MM.1S (cell line): ENCODE data around the gene MRRF.

ENCODE experiments used
- DNase-seq: peaks from one replicate; pipeline ENCODE4 v3.0.0-alpha.2; 2015
- H2AFZ ChIP-seq: fragments of 300-600 bp; sonication (generic); 2 replicates; pipeline ENCODE4 v1.6.0; 2016; ENCODE audit warnings: antibody characterized with exemption, low read length
- H3F3A ChIP-seq: fragments of 300-600 bp; sonication (generic); 2 replicates; pipeline ENCODE4 v1.6.1; 2016; ENCODE audit warnings: mild to moderate bottlenecking, antibody characterized with exemption, low read length, moderate library complexity, mixed read lengths; ENCODE audit not compliant: insufficient read depth
- H3K27ac ChIP-seq: fragments of 300-600 bp; sonication (generic); 2 replicates; pipeline ENCODE4 v1.5.1; 2016; ENCODE audit warnings: mild to moderate bottlenecking, low read length
- H3K27me3 ChIP-seq: fragments of 300-600 bp; sonication (generic); replicated peaks from 2 replicates; pipeline ENCODE4 v1.6.0; 2016; ENCODE audit warnings: low read length; ENCODE audit not compliant: insufficient read depth
- H3K36me3 ChIP-seq: fragments of 300-600 bp; sonication (generic); replicated peaks from 2 replicates; pipeline ENCODE4 v1.6.1; 2016; ENCODE audit warnings: mild to moderate bottlenecking, low read length, mixed read lengths; ENCODE audit not compliant: insufficient read depth
- H3K4me1 ChIP-seq: fragments of 300-600 bp; sonication (generic); 2 replicates; pipeline ENCODE4 v1.6.1; 2016; ENCODE audit warnings: low read length, mixed read lengths
- H3K4me2 ChIP-seq: fragments of 300-600 bp; sonication (generic); 2 replicates; pipeline ENCODE4 v1.6.0; 2016; ENCODE audit warnings: low read depth, low read length
- H3K4me3 ChIP-seq: fragments of 300-600 bp; sonication (generic); 2 replicates; pipeline ENCODE4 v1.5.1; 2016; ENCODE audit warnings: low read length, mixed read lengths
- H3K79me2 ChIP-seq: fragments of 300-600 bp; sonication (generic); 2 replicates; pipeline ENCODE4 v1.6.1; 2016; ENCODE audit warnings: mixed run types, low read length, mixed read lengths
- H3K9ac ChIP-seq: fragments of 300-600 bp; sonication (generic); 2 replicates; pipeline ENCODE4 v1.6.1; 2016; ENCODE audit warnings: low read length, mixed read lengths
- H3K9me2 ChIP-seq: fragments of 300-600 bp; sonication (generic); replicated peaks from 2 replicates; pipeline ENCODE4 v1.6.1; 2016; ENCODE audit warnings: mild to moderate bottlenecking, low read length, mixed read lengths; ENCODE audit not compliant: insufficient read depth
- H3K9me3 ChIP-seq: fragments of 300-600 bp; sonication (generic); replicated peaks from 2 replicates; pipeline ENCODE4 v1.6.1; 2016; ENCODE audit warnings: mild to moderate bottlenecking, low read length, mixed read lengths; ENCODE audit not compliant: insufficient read depth
- H4K20me1 ChIP-seq: fragments of 300-600 bp; sonication (generic); 2 replicates; pipeline ENCODE4 v1.6.1; 2016; ENCODE audit warnings: mild to moderate bottlenecking, low read length, moderate library complexity, mixed read lengths; ENCODE audit not compliant: insufficient read depth
- EZH2 ChIP-seq: fragments of 300-600 bp; sonication (generic); optimal IDR thresholded peaks from 2 replicates; pipeline ENCODE3; 2017; ENCODE audit warnings: low read depth, mild to moderate bottlenecking, antibody characterized with exemption, low read length, mixed read lengths
- EZH2phosphoT487 ChIP-seq: fragments of 300-600 bp; sonication (generic); IDR thresholded peaks from 2 replicates; pipeline ENCODE4 v1.6.1; 2018; ENCODE audit warnings: antibody characterized with exemption, low read length
- TF ChIP-seq, protein P1 (sequence below): fragments of 300-600 bp; sonication (generic); IDR thresholded peaks from 2 replicates; pipeline ENCODE4 v1.5.1; 2016; ENCODE audit warnings: antibody characterized with exemption, low read length, mixed read lengths

Gene MRRF

GRCh38 chr9:122336866-122337555 lies 72.3 kb downstream of the MRRF start:
- Histone ChIP-seq H3K27me3 (0 out of 2 replicates have a peak, but pooled peaks cover 3% of the 10 kb centered on the region), H3K36me3 (no peaks in the 10 kb centered on the region), H2AFZ (0 out of 2 replicates have a peak overlapping the region, but pooled peaks have one; percentile 27), H3K27ac (no peak overlapping the region), H3K9ac (no peak overlapping the region), H3K4me3 (peak overlapping the region; percentile 34), H3K79me2 (no peaks in the 10 kb centered on the region), H3K9me2 (no peaks in the 10 kb centered on the region), H3K9me3 (no peaks in the 10 kb centered on the region), H3F3A (no peaks in the 10 kb centered on the region; the same call in 1 of the 2 replicates), H4K20me1 (no peaks in the 10 kb centered on the region), H3K4me1 (no peaks in the 10 kb centered on the region), H3K4me2 (peak overlapping the region; percentile 70)
- TF ChIP-seq EZH2phosphoT487: no peak
- DNase-seq: no peak

GRCh38 chr9:122337556-122337929 lies 72.9 kb downstream of the MRRF start:
- Histone ChIP-seq H3K36me3 (no peaks in the 10 kb centered on the region), H3K4me2 (peak overlapping the region; percentile 70; the same call in 1 of the 2 replicates), H3K4me3 (no peak overlapping the region), H4K20me1 (no peaks in the 10 kb centered on the region), H3K9me2 (no peaks in the 10 kb centered on the region), H3F3A (no peaks in the 10 kb centered on the region; the same call in 1 of the 2 replicates), H3K9me3 (no peaks in the 10 kb centered on the region), H3K27me3 (0 out of 2 replicates have a peak, but pooled peaks cover 3% of the 10 kb centered on the region), H3K27ac (no peak overlapping the region), H3K4me1 (no peaks in the 10 kb centered on the region), H3K79me2 (no peaks in the 10 kb centered on the region), H2AFZ (no peak overlapping the region), H3K9ac (no peak overlapping the region)
- TF ChIP-seq, protein P1, sequence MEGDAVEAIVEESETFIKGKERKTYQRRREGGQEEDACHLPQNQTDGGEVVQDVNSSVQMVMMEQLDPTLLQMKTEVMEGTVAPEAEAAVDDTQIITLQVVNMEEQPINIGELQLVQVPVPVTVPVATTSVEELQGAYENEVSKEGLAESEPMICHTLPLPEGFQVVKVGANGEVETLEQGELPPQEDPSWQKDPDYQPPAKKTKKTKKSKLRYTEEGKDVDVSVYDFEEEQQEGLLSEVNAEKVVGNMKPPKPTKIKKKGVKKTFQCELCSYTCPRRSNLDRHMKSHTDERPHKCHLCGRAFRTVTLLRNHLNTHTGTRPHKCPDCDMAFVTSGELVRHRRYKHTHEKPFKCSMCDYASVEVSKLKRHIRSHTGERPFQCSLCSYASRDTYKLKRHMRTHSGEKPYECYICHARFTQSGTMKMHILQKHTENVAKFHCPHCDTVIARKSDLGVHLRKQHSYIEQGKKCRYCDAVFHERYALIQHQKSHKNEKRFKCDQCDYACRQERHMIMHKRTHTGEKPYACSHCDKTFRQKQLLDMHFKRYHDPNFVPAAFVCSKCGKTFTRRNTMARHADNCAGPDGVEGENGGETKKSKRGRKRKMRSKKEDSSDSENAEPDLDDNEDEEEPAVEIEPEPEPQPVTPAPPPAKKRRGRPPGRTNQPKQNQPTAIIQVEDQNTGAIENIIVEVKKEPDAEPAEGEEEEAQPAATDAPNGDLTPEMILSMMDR: no peak
- no peak for TF ChIP-seq EZH2
- TF ChIP-seq EZH2phosphoT487: no peak
- DNase-seq: no peak

DNA sequence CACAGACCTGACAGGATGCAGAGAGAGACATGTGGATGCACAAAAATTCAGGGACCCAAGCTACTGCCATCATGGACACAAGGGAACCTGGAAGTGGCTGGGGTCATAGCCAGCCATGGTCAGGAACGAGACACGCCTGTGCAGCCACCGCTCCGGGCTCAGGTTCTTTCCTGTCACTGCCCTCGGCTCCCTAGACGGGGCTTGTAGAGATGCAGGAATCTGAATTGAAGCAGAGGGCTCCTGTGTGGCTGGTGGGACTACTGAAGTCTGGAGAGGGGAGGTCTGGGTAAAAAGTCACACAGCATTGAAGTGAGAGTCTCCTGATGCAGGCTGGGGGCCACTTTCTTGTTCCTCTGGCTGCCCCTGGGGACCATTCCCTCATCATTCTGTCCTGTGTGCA lies 73.9 kb downstream of the MRRF start:
- H3K36me3 ChIP-seq: no peaks in the 10 kb centered on the region
- no peaks in the 10 kb centered on the region for H3K9me3 ChIP-seq
- no peak for TF ChIP-seq EZH2
- H3K4me1 ChIP-seq: no peaks in the 10 kb centered on the region
- H3K4me3 ChIP-seq: no peak overlapping the region
- H3K27ac ChIP-seq: no peak overlapping the region
- H3K4me2 ChIP-seq: no peak overlapping the region
- H3K79me2 ChIP-seq: no peaks in the 10 kb centered on the region
- no peaks in the 10 kb centered on the region for H4K20me1 ChIP-seq
- no peaks in the 10 kb centered on the region for H3K9me2 ChIP-seq
- H3K27me3 ChIP-seq: 0 out of 2 replicates have a peak, but pooled peaks cover 3% of the 10 kb centered on the region
- H3K9ac ChIP-seq: no peak overlapping the region
- H2AFZ ChIP-seq: no peak overlapping the region
- DNase-seq: no peak
- H3F3A ChIP-seq: no peaks in the 10 kb centered on the region; the same call in 1 of the 2 replicates

GRCh38 chr9:122338994-122339393 lies 74.3 kb downstream of the MRRF start:
- no peak overlapping the region for H3K4me3 ChIP-seq
- H3K9me3 ChIP-seq: no peaks in the 10 kb centered on the region
- TF ChIP-seq, protein P1: no peak
- TF ChIP-seq EZH2phosphoT487: no peak
- TF ChIP-seq EZH2: no peak
- H3K79me2 ChIP-seq: no peaks in the 10 kb centered on the region
- no peak overlapping the region for H3K9ac ChIP-seq
- H3F3A ChIP-seq: no peaks in the 10 kb centered on the region; the same call in 1 of the 2 replicates
- DNase-seq: no peak
- no peak overlapping the region for H3K27ac ChIP-seq
- 0 out of 2 replicates have a peak, but pooled peaks cover 3% of the 10 kb centered on the region for H3K27me3 ChIP-seq
- H3K4me2 ChIP-seq: no peak overlapping the region
- no peaks in the 10 kb centered on the region for H3K36me3 ChIP-seq
- no peak overlapping the region for H2AFZ ChIP-seq
- H3K4me1 ChIP-seq: no peaks in the 10 kb centered on the region
- no peaks in the 10 kb centered on the region for H4K20me1 ChIP-seq
- H3K9me2 ChIP-seq: no peaks in the 10 kb centered on the region
